ENCODE measurements around the gene SLC37A1.

SLC37A1 gene

GRCh38 chr21:42509244-42509643 lies 4.4 kb upstream of the SLC37A1 start:
- DNase-seq: no peak

DNA sequence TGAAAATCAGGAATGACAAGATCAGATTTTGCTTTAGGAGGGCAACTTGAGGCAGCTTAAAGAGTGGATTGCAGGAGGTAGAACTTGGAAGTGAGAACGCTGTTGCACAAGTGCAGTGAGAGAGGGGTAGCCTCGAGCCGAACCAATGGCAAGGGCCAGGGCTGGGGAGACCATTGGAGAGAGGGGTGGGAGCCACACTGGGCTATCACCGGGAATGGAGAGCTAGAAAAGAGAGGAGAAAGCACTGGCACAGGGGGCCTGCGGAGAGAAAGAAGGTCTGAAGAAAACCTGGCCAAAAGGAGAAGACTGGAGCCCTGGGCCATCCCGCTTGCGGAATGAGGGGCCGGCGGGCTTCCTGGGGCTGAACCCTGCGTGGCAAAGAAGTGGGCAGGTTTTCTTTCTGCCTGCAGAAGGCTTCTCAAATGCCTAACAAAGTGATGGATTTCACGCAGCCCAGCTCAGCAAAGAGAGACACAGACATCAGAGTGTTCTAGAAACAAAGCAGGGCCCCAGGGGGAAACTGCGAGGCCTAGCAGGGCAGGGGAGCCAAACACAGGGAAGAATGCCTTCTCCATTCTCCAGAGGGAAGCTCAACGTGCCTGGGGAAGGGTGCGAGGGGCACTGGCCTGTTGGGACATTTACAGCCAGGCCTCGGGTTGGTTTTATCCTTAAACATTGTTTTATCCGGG lies 1.2 kb upstream of the SLC37A1 start:
- DNase-seq: no peak

DNA sequence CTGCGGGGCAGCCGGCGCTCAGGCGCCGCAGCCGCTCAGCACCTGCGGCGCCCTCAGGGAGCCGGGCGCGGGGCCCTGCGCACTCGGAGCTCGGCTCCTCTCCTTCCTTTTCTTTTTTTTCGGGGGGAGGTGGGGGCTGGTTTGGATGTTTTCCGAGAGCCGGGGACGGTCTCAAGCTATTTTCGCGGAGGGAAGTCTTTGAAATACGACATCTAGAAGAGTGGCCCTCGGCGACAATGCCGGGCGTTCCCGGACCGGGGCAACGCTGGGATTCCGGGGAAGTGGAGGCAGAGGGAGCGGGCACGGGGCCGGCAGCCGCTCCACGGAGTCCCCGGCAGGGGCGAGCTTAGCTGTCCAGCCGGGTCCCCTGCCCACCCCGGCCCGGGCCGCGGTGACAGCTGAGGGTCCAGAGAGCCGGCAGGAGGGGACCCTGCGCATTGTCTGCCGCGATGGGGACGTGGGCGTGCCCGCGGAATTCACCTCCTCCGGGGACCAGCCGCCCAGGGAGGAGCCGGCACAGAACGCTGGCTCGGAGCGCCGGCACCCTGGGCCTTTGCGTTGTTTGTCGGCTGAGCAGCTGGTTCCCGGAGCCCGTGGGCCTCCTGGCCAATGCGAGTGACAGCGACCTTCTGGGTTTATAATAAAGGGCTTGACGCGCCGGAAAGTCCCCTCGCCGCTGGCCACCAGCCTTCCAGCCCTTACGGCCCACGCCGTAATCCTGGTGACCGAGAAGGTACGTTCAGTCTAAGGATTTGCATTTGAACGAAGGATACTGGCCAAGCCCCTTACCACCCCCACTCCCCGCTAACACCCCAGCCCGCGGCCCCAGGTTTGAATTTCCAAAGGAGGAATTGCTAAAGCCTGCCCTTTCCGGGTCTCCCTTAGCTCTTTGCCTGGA lies 582 bp downstream of the SLC37A1 start:
- peak; percentile 44 for DNase-seq

- DNase-seq: no peak
Measured at GRCh38 chr21:42514883-42515228, 1.2 kb downstream of the SLC37A1 start.

GRCh38 chr21:42515708-42516502 lies 2.3 kb downstream of the SLC37A1 start:
- DNase-seq: no peak

- no peak for DNase-seq
Measured at GRCh38 chr21:42518215-42518614, 4.6 kb downstream of the SLC37A1 start.

DNA sequence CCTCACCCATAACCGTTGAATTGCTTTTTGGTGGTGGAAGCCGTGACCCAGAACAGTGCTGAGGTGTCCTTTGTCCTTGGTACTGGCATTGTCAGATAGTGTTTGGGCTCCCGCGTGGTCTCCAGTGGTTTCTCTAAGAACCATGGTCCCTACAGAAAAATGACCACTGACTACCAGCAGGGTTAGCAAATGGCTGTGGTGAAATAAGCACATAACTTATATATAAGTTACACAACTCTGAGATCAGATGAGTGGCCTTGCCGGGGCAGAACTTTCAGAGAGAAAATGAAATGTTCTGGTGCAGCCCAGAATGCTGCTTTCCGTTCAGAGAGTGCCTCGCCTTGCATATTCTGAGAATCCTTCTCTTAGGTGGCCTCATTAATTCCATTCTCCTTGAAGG lies 5.0 kb downstream of the SLC37A1 start:
- no peak for DNase-seq

DNA sequence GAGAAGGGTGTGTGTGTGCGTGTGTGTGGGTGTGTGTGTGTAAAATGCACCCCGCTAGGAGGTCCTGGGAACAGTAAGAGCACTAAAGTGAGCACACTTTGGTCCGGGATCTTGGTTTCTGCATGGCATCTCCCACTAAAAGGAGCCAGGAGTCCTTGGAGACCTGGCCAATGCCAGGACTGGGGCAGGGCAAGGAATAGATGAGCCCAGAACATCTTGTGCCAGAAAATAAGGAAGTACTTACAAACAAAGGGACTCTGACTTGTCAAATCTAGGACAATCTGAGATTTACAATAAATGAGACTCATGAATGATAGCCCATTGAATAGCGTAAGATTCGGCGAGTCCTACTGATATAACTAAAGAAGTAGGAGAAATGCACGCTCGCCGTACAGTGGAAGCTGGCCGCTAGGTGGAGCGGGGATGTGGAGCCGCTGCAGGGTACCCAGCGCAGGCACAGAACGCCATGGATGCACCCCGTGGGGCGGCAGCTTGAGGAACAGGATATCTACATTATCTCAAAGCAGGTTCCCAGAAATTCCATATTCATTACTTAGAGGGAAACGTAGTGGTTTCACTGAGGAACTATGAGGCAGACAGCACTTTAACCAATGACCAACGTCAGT lies 7.1 kb downstream of the SLC37A1 start:
- no peak for DNase-seq

- no peak for DNase-seq
Measured at GRCh38 chr21:42521384-42521783, 7.7 kb downstream of the SLC37A1 start.

DNA sequence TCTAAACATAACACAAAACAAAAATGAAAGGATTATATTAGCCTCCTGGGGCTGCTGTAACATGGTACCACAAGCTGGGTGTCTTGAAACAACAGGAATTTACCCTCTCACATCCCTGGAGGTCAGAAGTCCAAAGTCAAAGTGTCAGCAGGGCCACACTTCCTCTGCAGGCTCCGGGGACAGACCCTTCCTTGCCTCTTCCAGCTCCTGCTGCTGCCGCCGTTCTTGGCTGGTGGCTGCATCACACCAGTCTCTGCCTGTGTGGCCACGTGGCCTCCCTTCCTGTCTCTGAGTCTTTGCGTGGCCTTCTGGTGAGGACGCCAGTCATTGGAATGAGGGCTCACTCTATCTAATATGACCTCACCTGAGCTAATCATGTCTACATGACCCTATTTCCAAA lies 8.2 kb downstream of the SLC37A1 start:
- no peak for DNase-seq

DNA sequence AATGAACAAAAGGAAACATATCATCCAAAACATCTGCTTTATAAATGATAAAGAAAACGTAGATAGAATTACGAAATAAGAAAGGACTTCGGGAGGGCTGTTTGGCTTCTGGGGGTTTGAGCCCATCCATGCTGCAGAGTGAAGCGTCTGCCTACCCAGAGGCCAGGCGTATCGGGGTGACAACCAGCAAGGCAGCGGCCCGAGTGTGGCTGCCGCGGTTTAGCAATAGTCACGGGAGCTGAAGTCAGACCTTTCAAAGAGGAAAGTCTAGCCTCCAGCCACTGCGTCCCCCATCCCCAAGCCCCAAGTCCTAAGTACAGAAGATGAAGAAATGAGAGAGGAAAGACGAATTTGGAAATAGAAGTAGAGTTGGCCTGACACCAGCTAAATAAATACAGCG lies 8.6 kb downstream of the SLC37A1 start:
- DNase-seq: no peak

GRCh38 chr21:42522771-42523170 lies 9.1 kb downstream of the SLC37A1 start:
- no peak for DNase-seq

GRCh38 chr21:42523211-42523610 lies 9.6 kb downstream of the SLC37A1 start:
- DNase-seq: no peak

DNA sequence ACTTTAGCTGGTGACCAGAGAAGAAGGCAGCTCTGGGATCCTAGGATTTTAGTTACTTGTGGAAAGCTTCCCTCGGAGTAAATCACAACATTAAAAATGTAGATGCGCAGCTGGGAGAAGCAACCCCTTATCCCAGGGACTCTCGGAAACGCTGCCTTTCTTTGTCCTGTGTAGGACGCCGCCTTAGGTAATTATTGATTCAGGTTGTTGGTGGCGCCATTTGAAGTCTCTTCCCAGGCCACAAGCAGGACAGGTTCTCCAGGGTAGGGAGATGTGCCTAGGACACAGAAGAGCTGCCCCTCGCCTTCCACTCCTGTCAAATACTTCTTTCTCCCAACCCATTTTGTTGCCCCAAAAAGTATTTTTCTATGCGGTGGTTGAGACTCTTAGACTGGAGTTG lies 10.3 kb downstream of the SLC37A1 start:
- DNase-seq: no peak

DNA sequence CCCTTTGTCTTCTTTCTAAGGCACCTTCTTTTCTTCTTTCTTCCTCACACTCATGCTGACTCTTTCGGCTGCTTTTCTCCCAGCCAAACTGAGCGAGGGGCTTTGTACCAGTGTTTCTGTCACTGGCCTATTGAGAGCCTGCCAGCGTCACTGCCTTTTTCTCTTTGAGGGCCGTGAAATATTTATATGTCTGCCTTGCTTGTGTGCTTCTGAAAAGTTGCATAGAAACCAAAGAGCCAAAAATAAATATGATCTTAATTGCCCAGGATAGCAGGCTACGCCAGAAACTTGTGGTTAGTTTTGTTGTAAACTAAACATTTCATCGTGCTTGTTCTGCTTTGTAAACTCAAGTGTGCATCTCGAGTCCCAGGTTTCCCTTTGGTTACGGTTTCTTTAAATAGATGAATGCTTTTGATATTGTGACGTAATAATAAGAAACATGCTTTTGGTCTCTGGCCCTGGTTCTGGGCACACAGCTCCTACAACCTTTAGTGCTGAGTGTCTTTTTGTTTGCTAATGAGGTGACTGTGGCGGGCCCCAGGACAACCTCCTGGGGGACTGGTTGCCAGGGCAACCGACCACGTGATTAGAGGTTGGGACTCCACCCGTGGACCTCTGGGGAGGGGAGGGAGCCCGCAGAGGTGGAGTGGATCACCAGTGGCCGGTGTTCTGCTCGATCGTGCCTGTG lies 10.8 kb downstream of the SLC37A1 start:
- DNase-seq: no peak

GRCh38 chr21:42525029-42525581 lies 11.5 kb downstream of the SLC37A1 start:
- no peak for DNase-seq

GRCh38 chr21:42525676-42526378 lies 12.2 kb downstream of the SLC37A1 start:
- no peak for DNase-seq

- DNase-seq: no peak
Measured at GRCh38 chr21:42526379-42526727, 12.7 kb downstream of the SLC37A1 start.

DNA sequence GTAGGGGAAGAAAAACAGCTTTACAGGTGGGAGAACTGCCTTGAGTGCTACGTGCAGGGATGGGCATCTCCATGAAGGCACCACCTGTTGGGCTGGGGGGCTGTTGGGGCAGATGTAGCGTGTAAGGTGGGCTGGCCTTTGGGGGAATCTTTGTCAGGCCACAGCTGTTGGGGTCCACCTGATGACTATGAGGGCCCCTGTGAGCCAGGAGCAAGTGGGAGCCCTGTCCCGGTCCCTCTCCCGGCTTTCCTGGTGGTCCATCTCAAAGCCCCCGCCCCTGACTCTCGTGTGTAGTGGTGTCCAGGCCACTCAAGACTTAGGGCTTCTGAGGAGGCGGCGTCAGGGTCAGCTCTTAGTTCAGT lies 13.5 kb downstream of the SLC37A1 start:
- DNase-seq: no peak

- DNase-seq: peak; percentile 37
Measured at GRCh38 chr21:42527489-42528158, 14.0 kb downstream of the SLC37A1 start.

DNA sequence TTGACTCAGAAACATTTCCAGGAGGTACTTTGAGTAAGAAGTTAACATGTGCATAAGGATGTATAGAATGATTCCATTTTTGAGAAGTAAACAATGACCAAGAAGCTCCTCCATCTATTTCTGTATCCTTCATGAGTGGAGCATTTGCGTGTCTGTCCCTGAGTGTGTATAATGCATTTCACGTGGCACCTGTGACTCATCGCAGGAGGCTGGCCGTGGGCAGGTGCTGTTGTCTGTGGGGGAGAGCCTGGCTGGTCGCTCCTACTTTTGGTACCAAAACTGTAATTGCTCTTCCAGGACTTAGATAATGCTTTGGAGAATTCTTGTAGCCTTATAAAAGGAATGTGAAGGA lies 16.5 kb downstream of the SLC37A1 start:
- no peak for DNase-seq

Data from activated effector memory CD4-positive, alpha-beta T cell treated with Interleukin-2 at 50 U/mL for 16 hours (primary cell).